ENCODE results near the gene RBM4B.

- TF ChIP-seq POLR2A (IDR thresholded peaks at IDR 0.05) (no peak), CTCF (IDR thresholded peaks at IDR 0.05) (no peak), EP300 (IDR thresholded peaks at IDR 0.05) (no peak)
Measured at GRCh38 chr11:66692871-66693331, 15.2 kb upstream of the RBM4B start.

Data from upper lobe of left lung (tissue), 4 donors.